ENCODE measurements around the gene GGT5. TPM values are rescaled to one million over a fixed set of nuclear protein-coding genes. Genes with fewer than 3 reads are reported as not detected.
"Not testable (repeated sequence)": the region's sequence is repeated elsewhere in the genome, so short reads cannot be mapped to it uniquely, and the experiment has no call there.

The GGT5 gene
- total and polyA plus RNA-seq, 4 donors = 6.3 to 35.0 (median 20.2) TPM

GRCh38 chr22:24214467-24215285, 30.2 kb downstream of the GGT5 start:
- TF ChIP-seq NR2F2 (IDR thresholded peaks at IDR 0.05) = no peak
- TF ChIP-seq TAF1 (conservative IDR thresholded peaks at IDR 0.05) = no peak
- TF ChIP-seq, protein P1, sequence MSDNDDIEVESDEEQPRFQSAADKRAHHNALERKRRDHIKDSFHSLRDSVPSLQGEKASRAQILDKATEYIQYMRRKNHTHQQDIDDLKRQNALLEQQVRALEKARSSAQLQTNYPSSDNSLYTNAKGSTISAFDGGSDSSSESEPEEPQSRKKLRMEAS (IDR thresholded peaks at IDR 0.05) = no peak
- TF ChIP-seq CTCF (IDR thresholded peaks at IDR 0.05; ENCODE audit: low read depth, low read length, missing input control) = no peak
- no peak for TF ChIP-seq HNF4A (conservative IDR thresholded peaks at IDR 0.05)
- TF ChIP-seq REST (IDR thresholded peaks at IDR 0.05) = no peak
- no peak for TF ChIP-seq SP1 (IDR thresholded peaks at IDR 0.05)
- TF ChIP-seq ATF3 (IDR thresholded peaks at IDR 0.05) = no peak
- no peak for TF ChIP-seq FOXA1 (IDR thresholded peaks at IDR 0.05)
- TF ChIP-seq, protein P2, sequence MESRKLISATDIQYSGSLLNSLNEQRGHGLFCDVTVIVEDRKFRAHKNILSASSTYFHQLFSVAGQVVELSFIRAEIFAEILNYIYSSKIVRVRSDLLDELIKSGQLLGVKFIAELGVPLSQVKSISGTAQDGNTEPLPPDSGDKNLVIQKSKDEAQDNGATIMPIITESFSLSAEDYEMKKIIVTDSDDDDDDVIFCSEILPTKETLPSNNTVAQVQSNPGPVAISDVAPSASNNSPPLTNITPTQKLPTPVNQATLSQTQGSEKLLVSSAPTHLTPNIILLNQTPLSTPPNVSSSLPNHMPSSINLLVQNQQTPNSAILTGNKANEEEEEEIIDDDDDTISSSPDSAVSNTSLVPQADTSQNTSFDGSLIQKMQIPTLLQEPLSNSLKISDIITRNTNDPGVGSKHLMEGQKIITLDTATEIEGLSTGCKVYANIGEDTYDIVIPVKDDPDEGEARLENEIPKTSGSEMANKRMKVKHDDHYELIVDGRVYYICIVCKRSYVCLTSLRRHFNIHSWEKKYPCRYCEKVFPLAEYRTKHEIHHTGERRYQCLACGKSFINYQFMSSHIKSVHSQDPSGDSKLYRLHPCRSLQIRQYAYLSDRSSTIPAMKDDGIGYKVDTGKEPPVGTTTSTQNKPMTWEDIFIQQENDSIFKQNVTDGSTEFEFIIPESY (IDR thresholded peaks at IDR 0.05) = no peak
- WGBS = 81% methylated on average over 12 of the region's 12 CpGs
- no peak overlapping the region for H3K27ac ChIP-seq (ENCODE audit: low read depth in 1 of 2, low read length in 2 of 2)
- DNase-seq (ENCODE audit: low spot score) = no peak
- H3K27me3 ChIP-seq (ENCODE audit: control insufficient read depth in 4 of 4, insufficient read depth in 4 of 4, low read length in 3 of 4) = no peaks in the 10 kb centered on the region
- no peak overlapping the region for H3K4me3 ChIP-seq (ENCODE audit: low read depth in 1 of 3, low read length in 3 of 3)
- H3K9ac ChIP-seq (ENCODE audit: low read depth in 1 of 2, low read length in 2 of 2) = no peak overlapping the region
- H3K9me3 ChIP-seq (ENCODE audit: control insufficient read depth in 4 of 4, low read length in 3 of 4) = no peaks in the 10 kb centered on the region
- no peaks in the 10 kb centered on the region for H3K4me1 ChIP-seq (ENCODE audit: control insufficient read depth in 4 of 4, insufficient read depth in 4 of 4, low read length in 3 of 4)
- no peaks in the 10 kb centered on the region for H3K36me3 ChIP-seq (ENCODE audit: control insufficient read depth in 4 of 4, insufficient read depth in 3 of 4, low read depth in 1 of 4, low read length in 3 of 4)

GRCh38 chr22:24213111-24213510, 31.8 kb downstream of the GGT5 start:
- H3K4me3 ChIP-seq (ENCODE audit: low read depth in 1 of 3, low read length in 3 of 3); H3K9ac ChIP-seq (ENCODE audit: low read depth in 1 of 2, low read length in 2 of 2); H3K27me3 ChIP-seq (ENCODE audit: control insufficient read depth in 4 of 4, insufficient read depth in 4 of 4, low read length in 3 of 4); H3K27ac ChIP-seq (ENCODE audit: low read depth in 1 of 2, low read length in 2 of 2); H3K9me3 ChIP-seq (ENCODE audit: control insufficient read depth in 4 of 4, low read length in 3 of 4); DNase-seq (ENCODE audit: low spot score); H3K36me3 ChIP-seq (ENCODE audit: control insufficient read depth in 4 of 4, insufficient read depth in 3 of 4, low read depth in 1 of 4, low read length in 3 of 4); H3K4me1 ChIP-seq (ENCODE audit: control insufficient read depth in 4 of 4, insufficient read depth in 4 of 4, low read length in 3 of 4): not testable (repeated sequence)
- 96% methylated on average over 9 of the region's 9 CpGs for WGBS

GRCh38 chr22:24211716-24212115, 33.2 kb downstream of the GGT5 start:
- H3K27me3 ChIP-seq (ENCODE audit: control insufficient read depth in 4 of 4, insufficient read depth in 4 of 4, low read length in 3 of 4); H3K36me3 ChIP-seq (ENCODE audit: control insufficient read depth in 4 of 4, insufficient read depth in 3 of 4, low read depth in 1 of 4, low read length in 3 of 4); H3K4me3 ChIP-seq (ENCODE audit: low read depth in 1 of 3, low read length in 3 of 3); H3K9me3 ChIP-seq (ENCODE audit: control insufficient read depth in 4 of 4, low read length in 3 of 4); H3K27ac ChIP-seq (ENCODE audit: low read depth in 1 of 2, low read length in 2 of 2); DNase-seq (ENCODE audit: low spot score); H3K9ac ChIP-seq (ENCODE audit: low read depth in 1 of 2, low read length in 2 of 2): not testable (repeated sequence)
- H3K4me1 ChIP-seq (ENCODE audit: control insufficient read depth in 4 of 4, insufficient read depth in 4 of 4, low read length in 3 of 4) = peaks cover 10 to 13% (median 12%) of the 10 kb centered on the region in 4 donors
- 87% methylated on average over 5 of the region's 6 CpGs for whole genome bisulfite sequencing

GRCh38 chr22:24210409-24210808, 34.5 kb downstream of the GGT5 start:
- WGBS = 96% methylated on average over 11 of the region's 11 CpGs
- not testable (repeated sequence) for H3K4me3 ChIP-seq (ENCODE audit: low read depth in 1 of 3, low read length in 3 of 3); DNase-seq (ENCODE audit: low spot score); H3K27me3 ChIP-seq (ENCODE audit: control insufficient read depth in 4 of 4, insufficient read depth in 4 of 4, low read length in 3 of 4); H3K27ac ChIP-seq (ENCODE audit: low read depth in 1 of 2, low read length in 2 of 2); H3K36me3 ChIP-seq (ENCODE audit: control insufficient read depth in 4 of 4, insufficient read depth in 3 of 4, low read depth in 1 of 4, low read length in 3 of 4); H3K9me3 ChIP-seq (ENCODE audit: control insufficient read depth in 4 of 4, low read length in 3 of 4); H3K9ac ChIP-seq (ENCODE audit: low read depth in 1 of 2, low read length in 2 of 2)
- H3K4me1 ChIP-seq (ENCODE audit: control insufficient read depth in 4 of 4, insufficient read depth in 4 of 4, low read length in 3 of 4) = peaks cover 10 to 14% (median 13%) of the 10 kb centered on the region in 4 donors

All from liver (tissue), 9 donors.